T1000 (cell line): ENCODE data around the gene KRTAP10-8.
"Not testable (repeated sequence)": the region's sequence is repeated elsewhere in the genome, so short reads cannot be mapped to it uniquely, and the experiment has no call there.

ENCODE experiments used
- DNase-seq: peaks from one replicate; lab custom pipeline; 2025; ENCODE audit warnings: mixed read lengths; lab: John Stamatoyannopoulos, UW

KRTAP10-8 gene, protein sequence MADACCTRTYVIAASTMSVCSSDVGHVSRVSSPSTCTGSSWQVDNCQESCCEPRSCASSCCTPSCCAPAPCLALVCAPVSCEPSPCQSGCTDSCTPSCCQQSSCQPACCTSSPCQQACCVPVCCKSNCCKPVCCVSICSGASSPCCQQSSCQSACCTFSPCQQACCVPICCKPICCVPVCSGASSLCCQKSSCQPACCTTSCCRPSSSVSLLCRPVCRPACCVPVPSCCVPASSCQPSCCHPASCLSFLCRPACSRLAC

GRCh38 chr21:44612029-44612486, at the start of gene KRTAP10-8:
Gene KRTAP10-8 (plus strand): TSS chr21:44612079. CDS start chr21:44612101, 22 bp downstream.
- DNase-seq = no peak

DNA sequence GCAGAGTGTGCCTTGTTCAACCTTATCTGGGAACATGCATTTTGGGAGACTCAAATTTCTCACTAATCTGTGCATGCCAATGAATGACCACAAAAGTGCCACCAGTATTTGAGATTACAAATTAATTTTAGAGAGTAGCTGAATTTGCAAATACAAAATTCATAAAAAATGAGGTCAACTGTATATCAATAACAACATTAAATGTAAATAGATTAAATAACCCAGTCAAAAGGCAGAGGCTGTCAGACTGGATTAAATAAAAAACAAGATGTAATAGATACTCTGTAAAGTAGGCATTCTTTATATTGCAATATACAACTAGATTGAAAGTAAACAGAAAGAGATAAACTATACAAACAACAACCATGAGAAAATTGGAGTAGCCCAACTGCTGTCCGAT, 47.8 kb upstream of the KRTAP10-8 start:
- no peak for DNase-seq

GRCh38 chr21:44564886-44565598, 46.8 kb upstream of the KRTAP10-8 start:
- DNase-seq = no peak

DNA sequence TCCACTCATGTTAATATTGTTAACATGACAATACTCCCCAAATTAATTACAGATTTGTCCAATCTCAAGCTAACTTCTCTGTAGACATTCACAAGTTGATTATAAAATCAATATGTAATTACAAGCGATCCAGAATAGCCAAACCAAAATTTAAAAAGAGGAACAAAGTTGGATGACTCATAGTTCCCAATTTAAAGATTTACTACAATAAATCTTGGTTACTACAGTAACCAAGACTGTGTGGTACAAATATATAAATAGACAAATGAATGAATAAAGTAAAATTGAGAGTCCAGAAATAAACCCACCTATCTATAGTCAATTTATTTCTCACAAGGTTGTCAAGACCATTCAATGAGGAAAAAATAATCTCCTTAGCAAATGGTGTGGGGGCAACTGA, 45.5 kb upstream of the KRTAP10-8 start:
- no peak for DNase-seq

DNA sequence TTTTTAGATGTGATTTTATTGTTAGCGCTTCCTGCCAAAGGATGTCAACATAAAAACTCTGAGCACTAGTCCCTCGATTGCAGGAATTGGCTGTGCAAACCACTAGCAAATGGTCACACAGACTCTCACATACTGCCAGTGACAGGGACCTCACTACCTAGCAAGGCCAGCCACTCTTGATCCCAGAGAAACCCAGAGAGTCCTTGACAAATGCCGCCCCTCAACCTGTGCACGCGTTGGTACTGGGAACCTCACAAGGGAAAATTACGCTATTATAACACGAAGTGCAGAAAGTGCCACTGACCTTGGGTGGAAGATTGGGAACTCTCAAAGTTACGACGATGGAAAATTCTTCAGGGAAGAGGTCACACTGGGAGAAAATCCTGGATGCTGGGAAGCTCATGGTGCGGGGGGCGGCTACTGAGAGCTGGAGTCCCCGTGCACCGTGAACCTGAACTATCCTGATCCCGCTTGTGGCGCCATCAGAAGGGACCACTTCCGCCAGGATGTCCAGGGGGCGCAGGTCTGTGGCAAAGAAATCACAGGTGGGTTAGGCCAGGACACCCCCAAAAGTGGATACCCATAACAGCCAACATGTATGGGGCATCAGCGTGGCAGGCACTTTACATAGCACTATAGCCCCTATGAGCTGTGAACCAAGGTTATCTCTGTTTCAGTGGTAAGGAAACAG, 44.3 kb upstream of the KRTAP10-8 start:
- DNase-seq = no peak

- no peak for DNase-seq
Observed at GRCh38 chr21:44568261-44568660, 43.6 kb upstream of the KRTAP10-8 start.

- DNase-seq = no peak
Observed at GRCh38 chr21:44568667-44569556, 43.0 kb upstream of the KRTAP10-8 start.

- no peak for DNase-seq
Observed at GRCh38 chr21:44569861-44570517, 41.9 kb upstream of the KRTAP10-8 start.

- no peak for DNase-seq
Observed at GRCh38 chr21:44571296-44571695, 40.6 kb upstream of the KRTAP10-8 start.

- DNase-seq = no peak
Observed at GRCh38 chr21:44571844-44572782, 39.8 kb upstream of the KRTAP10-8 start.

DNA sequence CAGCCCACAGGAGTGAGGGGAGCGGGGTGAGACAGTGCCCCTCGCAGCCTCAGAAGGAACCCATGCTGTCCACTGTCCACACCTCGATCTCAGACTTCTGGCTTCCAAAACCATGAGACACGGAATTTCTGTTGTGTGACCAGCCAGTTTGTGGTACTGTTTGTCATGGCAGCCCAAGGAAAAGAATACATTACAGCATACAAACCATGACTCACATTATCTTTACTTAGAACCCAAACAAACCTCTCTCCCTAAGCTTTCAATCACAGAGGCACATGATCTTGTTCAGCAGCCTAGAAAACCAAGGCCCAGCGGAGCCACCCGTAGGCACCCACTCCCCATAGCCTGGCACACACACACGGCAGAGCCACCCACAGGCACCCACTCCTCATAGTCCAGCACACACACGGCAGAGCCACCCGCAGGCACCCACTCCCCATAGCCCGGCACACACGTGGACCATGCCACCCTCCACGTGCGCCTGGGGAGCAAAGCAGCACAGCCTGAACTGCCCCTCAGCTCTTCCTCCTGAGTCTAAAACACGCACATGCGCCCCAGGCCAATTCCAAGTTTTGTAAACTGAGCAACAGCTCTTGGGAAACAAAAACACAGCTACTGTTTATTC, 38.8 kb upstream of the KRTAP10-8 start:
- no peak for DNase-seq

DNA sequence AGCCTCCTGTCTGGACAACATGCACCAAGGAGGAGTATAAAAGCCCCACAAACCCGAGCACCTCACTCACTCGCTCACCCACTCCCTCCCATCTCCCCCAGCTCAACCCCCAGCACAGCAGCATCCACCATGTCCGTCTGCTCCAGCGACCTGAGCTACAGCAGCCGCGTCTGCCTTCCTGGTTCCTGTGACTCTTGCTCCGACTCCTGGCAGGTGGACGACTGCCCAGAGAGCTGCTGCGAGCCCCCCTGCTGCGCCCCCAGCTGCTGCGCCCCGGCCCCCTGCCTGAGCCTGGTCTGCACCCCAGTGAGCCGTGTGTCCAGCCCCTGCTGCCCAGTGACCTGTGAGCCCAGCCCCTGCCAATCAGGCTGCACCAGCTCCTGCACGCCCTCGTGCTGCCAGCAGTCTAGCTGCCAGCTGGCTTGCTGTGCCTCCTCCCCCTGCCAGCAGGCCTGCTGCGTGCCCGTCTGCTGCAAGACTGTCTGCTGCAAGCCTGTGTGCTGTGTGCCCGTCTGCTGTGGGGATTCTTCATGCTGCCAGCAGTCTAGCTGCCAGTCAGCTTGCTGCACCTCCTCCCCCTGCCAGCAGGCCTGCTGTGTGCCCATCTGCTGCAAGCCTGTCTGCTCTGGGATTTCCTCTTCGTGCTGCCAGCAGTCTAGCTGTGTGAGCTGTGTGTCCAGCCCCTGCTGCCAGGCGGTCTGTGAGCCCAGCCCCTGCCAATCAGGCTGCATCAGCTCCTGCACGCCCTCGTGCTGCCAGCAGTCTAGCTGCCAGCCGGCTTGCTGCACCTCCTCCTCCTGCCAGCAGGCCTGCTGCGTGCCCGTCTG, 38.0 kb upstream of the KRTAP10-8 start, which contains the start of gene KRTAP10-4:
Gene KRTAP10-4, plus strand, starts transcription at position 100 of the 827 bp plus-strand sequence. Its CDS starts 30 bp downstream, at position 130.
- not testable (repeated sequence) for DNase-seq

DNA sequence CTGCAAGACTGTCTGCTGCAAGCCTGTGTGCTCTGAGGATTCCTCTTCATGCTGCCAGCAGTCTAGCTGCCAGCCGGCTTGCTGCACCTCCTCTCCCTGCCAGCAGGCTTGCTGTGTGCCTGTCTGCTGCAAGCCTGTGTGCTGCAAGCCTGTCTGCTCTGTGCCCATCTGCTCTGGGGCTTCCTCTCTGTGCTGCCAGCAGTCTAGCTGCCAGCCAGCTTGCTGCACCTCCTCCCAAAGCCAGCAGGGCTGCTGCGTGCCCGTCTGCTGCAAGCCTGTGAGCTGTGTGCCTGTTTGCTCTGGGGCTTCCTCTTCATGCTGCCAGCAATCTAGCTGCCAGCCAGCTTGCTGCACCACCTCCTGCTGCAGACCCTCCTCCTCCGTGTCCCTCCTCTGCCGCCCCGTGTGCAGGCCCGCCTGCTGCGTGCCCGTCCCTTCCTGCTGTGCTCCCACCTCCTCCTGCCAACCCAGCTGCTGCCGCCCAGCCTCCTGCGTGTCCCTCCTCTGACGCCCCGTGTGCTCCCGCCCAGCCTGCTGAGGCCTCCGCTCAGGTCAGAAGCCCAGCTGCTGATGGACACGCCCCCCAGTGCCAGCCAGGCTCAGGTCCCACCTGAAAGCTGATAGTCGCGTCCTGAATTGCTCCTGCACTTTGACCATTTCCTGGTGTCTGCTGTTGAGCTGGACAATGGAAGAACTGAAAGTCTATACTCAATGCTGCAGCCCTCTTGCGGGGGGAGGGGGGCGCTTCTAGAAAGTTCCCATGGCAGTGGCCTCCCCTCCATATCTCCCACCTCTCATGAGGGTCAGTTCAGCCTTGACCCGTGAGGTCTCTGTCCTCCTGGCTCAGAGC, 37.2 kb upstream of the KRTAP10-8 start:
- no peak for DNase-seq

DNA sequence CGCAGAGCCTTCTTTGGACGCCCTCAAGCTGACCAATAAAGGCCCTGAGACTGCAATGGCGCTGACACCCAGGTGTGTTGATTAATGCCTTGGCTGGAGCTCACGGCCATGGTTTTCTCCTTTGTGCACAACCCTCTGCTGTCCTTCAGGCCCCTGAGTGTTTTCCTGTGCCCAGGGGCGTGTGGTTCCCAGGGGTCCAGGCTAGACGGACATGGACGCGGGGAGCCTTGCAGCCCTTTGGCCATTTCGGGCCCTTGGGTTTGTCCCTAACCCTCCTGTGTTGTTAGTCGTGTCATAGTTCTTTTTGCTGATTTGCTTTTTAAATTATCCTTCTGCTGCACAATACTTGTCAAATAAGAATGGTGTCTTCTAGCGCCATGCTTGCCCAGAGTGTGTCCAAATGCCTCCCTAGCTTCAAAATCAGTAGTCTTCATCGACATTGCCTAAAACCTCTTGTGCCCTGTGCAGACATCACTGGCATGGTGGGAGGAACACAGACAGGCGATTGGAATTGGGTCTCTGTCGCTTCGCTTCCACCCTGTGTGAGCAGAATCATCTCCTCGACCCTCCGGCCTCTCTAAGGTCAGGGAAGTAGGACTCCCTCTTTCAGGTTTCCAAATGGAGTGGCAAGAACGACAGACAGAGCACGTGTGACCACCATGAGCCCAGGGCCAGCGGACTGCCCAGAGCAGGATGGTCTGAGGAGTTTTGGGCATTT, 36.4 kb upstream of the KRTAP10-8 start:
- DNase-seq = no peak

DNA sequence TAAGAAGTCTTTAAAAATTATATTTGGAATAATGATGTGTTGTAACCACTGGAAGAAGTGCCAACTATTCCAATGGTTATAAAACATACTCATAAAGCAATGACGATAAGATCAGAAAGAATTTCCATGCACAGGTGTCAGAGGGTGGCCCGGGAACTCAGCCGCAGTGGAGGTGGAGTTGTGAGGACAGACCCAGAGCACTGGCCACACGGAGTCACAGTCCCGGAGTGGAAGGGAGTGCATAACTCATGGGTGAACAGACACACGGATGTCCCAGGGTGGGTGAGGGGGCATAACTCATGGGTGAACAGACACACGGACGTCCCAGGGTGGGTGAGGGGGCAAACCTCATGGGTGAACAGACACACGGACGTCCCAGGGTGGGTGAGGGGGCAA, 35.9 kb upstream of the KRTAP10-8 start:
- DNase-seq = no peak

DNA sequence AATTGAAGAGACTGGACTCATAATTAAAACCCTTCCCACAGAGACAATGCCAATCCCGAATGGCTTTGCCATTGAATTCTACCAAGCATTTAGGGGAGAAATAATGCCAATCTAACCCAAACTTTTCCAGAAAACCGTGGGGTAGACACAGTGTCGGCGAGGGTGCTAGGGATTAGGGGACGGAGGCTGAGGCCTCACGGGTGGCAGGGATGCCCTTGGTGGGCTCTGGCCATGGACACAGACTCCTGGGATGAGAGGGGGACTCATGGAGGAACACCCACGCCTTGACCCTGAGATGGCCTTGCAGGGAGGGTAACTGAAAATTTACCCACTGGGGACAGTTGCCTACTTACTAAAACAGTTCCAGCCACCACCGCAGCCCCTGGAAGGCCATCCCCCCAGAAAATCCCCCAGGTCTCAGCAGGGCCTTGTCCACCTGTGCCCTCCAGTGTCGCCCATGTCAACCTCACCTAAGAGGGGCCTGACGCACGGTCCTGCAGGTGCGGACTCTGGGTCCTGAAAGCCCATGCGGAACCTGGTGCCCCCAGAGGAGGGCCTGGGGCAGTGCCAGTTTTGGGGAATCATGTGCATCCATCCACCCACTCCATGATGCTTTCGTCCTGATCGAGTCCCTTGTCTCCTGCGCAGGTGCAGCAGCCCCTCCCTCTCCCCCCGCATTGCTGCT, 33.4 kb upstream of the KRTAP10-8 start:
- no peak for DNase-seq
